K562 (cell line): Measurements from ENCODE around the gene KLHDC10. TPM values are rescaled to one million over a fixed set of nuclear protein-coding genes. Genes with fewer than 3 reads are reported as not detected.

Source experiments
- ATAC-seq: fragments of 200-7000 bp; cut with Tn5 transposase; 3 replicates; pipeline ENCODE4 v1.9.1; 2020; ENCODE audit warnings: moderate library complexity
- BruUV-seq: library from RNA; stranded (reverse); fragments of 400-500 nt; replicated peaks from 2 replicates; lab custom pipeline; 2021; lab: Mats Ljungman, UMichigan
- CTCF ChIA-PET: fragments of 300-600 bp; formaldehyde crosslinking; extraction: SDS; loops from one replicate; lab custom pipeline; 2021; ENCODE audit warnings: low intra/inter-chr PET ratio; lab: Yijun Ruan, JAX
- POLR2A ChIA-PET: fragments of 300-600, 350-650 bp; sonication (Branson Sonifier 250); formaldehyde crosslinking; extraction: SDS; loops from one replicate; lab custom pipeline; 2021; ENCODE audit warnings: antibody characterized with exemption, inconsistent platforms; lab: Yijun Ruan, JAX
- DNase-seq, 4 experiments: peaks; one replicate each; pipeline versions ENCODE4 v3.0.0 to v3.0.0-alpha.2; 2011 to 2018; ENCODE audit warnings: low spot score in 3 of 4, mixed read lengths in 3 of 4; ENCODE audit errors: extremely low read depth in 1 of 4
- FAIRE-seq: peaks from 2 replicates; lab custom pipeline; 2011; peaks lifted over from hg19 to GRCh38; lab: Jason Lieb, UNC
- H2AFZ ChIP-seq: 2 replicates; pipeline ENCODE4 v1.6.0; 2011; ENCODE audit warnings: low read depth, low read length, control low read depth, inconsistent platforms
- H3K27ac ChIP-seq: fragments of 200-600 bp; 3 replicates; pipeline ENCODE4 v1.8.0; 2011; ENCODE audit warnings: low read depth, mild to moderate bottlenecking, control low read depth, inconsistent platforms, low read length, moderate library complexity, mixed read lengths; ENCODE audit errors: extremely low read depth
- H3K27me3 ChIP-seq, 2 experiments: fragments of 300-600 bp in 1 of 2; 2 replicates in 1 of 2; 3 replicates in 1 of 2; pipeline versions ENCODE4 v1.6.0 to v1.8.0; 2011; ENCODE audit warnings: inconsistent platforms in 2 of 2, low read length in 2 of 2, mild to moderate bottlenecking in 1 of 2, mixed read lengths in 1 of 2, moderate library complexity in 1 of 2; ENCODE audit not compliant: control insufficient read depth in 2 of 2, insufficient read depth in 2 of 2
- H3K36me3 ChIP-seq: fragments of 300-600 bp; 3 replicates; pipeline ENCODE4 v1.8.0; 2011; ENCODE audit warnings: mild to moderate bottlenecking, low read length, inconsistent platforms; ENCODE audit not compliant: control insufficient read depth, insufficient read depth
- H3K4me1 ChIP-seq, 2 experiments: fragments of 200-600 bp in 1 of 2; replicated peaks in 1 of 2; 2 replicates in 1 of 2; 3 replicates in 1 of 2; pipeline versions ENCODE4 v1.5.1 to v1.8.0; 2011; ENCODE audit warnings: inconsistent platforms in 2 of 2, low read length in 2 of 2, mild to moderate bottlenecking in 1 of 2, mixed read lengths in 1 of 2, moderate library complexity in 1 of 2; ENCODE audit not compliant: control insufficient read depth in 2 of 2, insufficient read depth in 2 of 2
- H3K4me2 ChIP-seq: 2 replicates; pipeline ENCODE4 v1.6.1; 2011; ENCODE audit warnings: low read length, control low read depth, inconsistent platforms, mixed read lengths; ENCODE audit not compliant: insufficient read depth
- H3K4me3 ChIP-seq: fragments of 200-600 bp; sonication (generic), shearing (Covaris generic); 2 replicates; pipeline ENCODE4 v1.5.1; 2016; ENCODE audit warnings: control low read depth, inconsistent platforms
- H3K79me2 ChIP-seq: fragments of 200-600 bp; 3 replicates; pipeline ENCODE4 v1.8.0; 2011; ENCODE audit warnings: low read length, inconsistent platforms; ENCODE audit not compliant: control insufficient read depth, insufficient read depth
- H3K9ac ChIP-seq, 2 experiments: 2 replicates each; pipeline versions ENCODE4 v1.6.0 to v1.6.1; 2011; ENCODE audit warnings: low read depth in 2 of 2, low read length in 2 of 2, control low read depth in 1 of 2, inconsistent platforms in 1 of 2, mild to moderate bottlenecking in 1 of 2, mixed read lengths in 1 of 2; ENCODE audit not compliant: insufficient read depth in 1 of 2
- H3K9me1 ChIP-seq: one replicate; pipeline ENCODE4 v1.6.0; 2011; ENCODE audit warnings: inconsistent platforms, mild to moderate bottlenecking, low read length, moderate library complexity; ENCODE audit not compliant: control insufficient read depth, insufficient read depth
- H3K9me3 ChIP-seq: replicated peaks from 2 replicates; pipeline ENCODE4 v1.5.1; 2011; ENCODE audit warnings: low read depth, low read length, inconsistent platforms; ENCODE audit not compliant: control insufficient read depth, insufficient read depth
- H4K20me1 ChIP-seq: replicated peaks from 2 replicates; pipeline ENCODE4 v1.6.1; 2011; ENCODE audit warnings: low read length, inconsistent platforms, mixed read lengths; ENCODE audit not compliant: control insufficient read depth, insufficient read depth
- CREB1 ChIP-seq, 2 experiments: sonication (generic) in 1 of 2; formaldehyde crosslinking in 1 of 2; IDR thresholded peaks; 2 replicates each; pipeline versions ENCODE4 v1.6.1 to v1.8.0; 2012 to 2022; ENCODE audit warnings: inconsistent platforms in 1 of 2, mild to moderate bottlenecking in 1 of 2, missing genetic modification reagents in 1 of 2, moderate library complexity in 1 of 2
- GABPB1 ChIP-seq: sonication (generic); formaldehyde crosslinking; IDR thresholded peaks from 2 replicates; pipeline ENCODE4 v1.8.0; 2022; ENCODE audit warnings: mild to moderate bottlenecking, missing genetic modification reagents
- HNRNPK ChIP-seq: fragments of 200-400 bp; formaldehyde crosslinking; IDR thresholded peaks from one replicate; pipeline ENCODE4 v1.6.1; 2018; ENCODE audit warnings: mild to moderate bottlenecking, low read depth, low read length; ENCODE audit not compliant: poor library complexity, severe bottlenecking
- MAZ ChIP-seq, 2 experiments: fragments of 450-650 bp in 1 of 2; sonication (generic) in 1 of 2; formaldehyde crosslinking; IDR thresholded peaks in 1 of 2; conservative IDR thresholded peaks in 1 of 2; 2 replicates each; pipeline versions ENCODE4 v1.4.0 to v1.5.0; 2020; ENCODE audit warnings: mild to moderate bottlenecking in 1 of 2, missing genetic modification reagents in 1 of 2
- RBM34 ChIP-seq: fragments of 200-400 bp; formaldehyde crosslinking; IDR thresholded peaks from 2 replicates; pipeline ENCODE4 v1.6.1; 2018; ENCODE audit warnings: low read length, borderline replicate concordance; ENCODE audit not compliant: insufficient read depth
- STAG1 ChIP-seq: sonication (generic); formaldehyde crosslinking; IDR thresholded peaks from 2 replicates; pipeline ENCODE4 v1.5.0; 2020; ENCODE audit warnings: missing genetic modification reagents, borderline replicate concordance
- ZBTB1 ChIP-seq: sonication (generic); formaldehyde crosslinking; IDR thresholded peaks from 2 replicates; pipeline ENCODE4 v1.8.1; 2023; ENCODE audit warnings: missing genetic modification reagents, low read depth, mild to moderate bottlenecking, borderline replicate concordance
- ZNF12 ChIP-seq: sonication (generic); formaldehyde crosslinking; IDR thresholded peaks from 2 replicates; pipeline ENCODE4 v1.4.0; 2020; ENCODE audit warnings: mild to moderate bottlenecking, missing genetic modification reagents
- ZNF174 ChIP-seq: fragments of 250-450 bp; sonication (Bioruptor Pico); IDR thresholded peaks from 2 replicates; pipeline ENCODE4 v1.4.0; 2020; ENCODE audit warnings: mild to moderate bottlenecking
- WGBS: fragments of 100-300 bp; shearing (Covaris generic); methylation state at CpG from one replicate; pipeline ENCODE4 v1.1.6; 2016; ENCODE audit warnings: low coverage, mixed read lengths; ENCODE audit not compliant: insufficient coverage; ENCODE audit errors: missing lambda C conversion rate; 5-methylcytosine and 5-hydroxymethylcytosine counted together
- in situ Hi-C: fragments of 300-500 bp; cut with MboI; formaldehyde crosslinking; loops from 4 replicates; pipeline ENCODE4 v1.15.0; 2018; ENCODE audit warnings: inconsistent platforms, mixed read lengths
- intact Hi-C: fragments of 100-400 bp; cut with micrococcal nuclease; formaldehyde crosslinking; loops from 2 replicates; pipeline ENCODE4 v1.14.2; 2022
- polyA plus RNA-seq, 8 experiments: library from polyadenylated mRNA; depleted of rRNA in 4 of 8; stranded (reverse) in 5 of 8; unstranded in 3 of 8; fragments of >200 nt; fragmentation: Nextera tagmentation in 2 of 8; fragmentation: Illumina TruSeq in 1 of 8; extraction: Ambion mirVana in 2 of 8; extraction: Trizol in 1 of 8; gene quantifications; 2 replicates each; pipeline versions ENCODE4 v1.2.1 to v1.2.3, GENCODE V29; 2011 to 2014; ENCODE audit warnings: inconsistent platforms in 1 of 8, missing spikeins in 1 of 8
- total RNA-seq, 7 experiments: library from RNA; depleted of rRNA in 6 of 7; stranded (reverse); fragments of >200 nt in 6 of 7; fragmentation: Illumina TruSeq in 2 of 7; extraction: Trizol in 2 of 7; gene quantifications; 2 replicates each; pipeline versions ENCODE4 v1.2.1 to v1.2.3, GENCODE V29; 2011 to 2021; ENCODE audit warnings: low replicate concordance in 1 of 7
- TF ChIP-seq, protein P1 (sequence below): fragments of 250-450 bp; sonication (Bioruptor Pico); IDR thresholded peaks from 2 replicates; pipeline ENCODE4 v1.5.0; 2020; ENCODE audit warnings: mild to moderate bottlenecking
- TF ChIP-seq, protein P2 (sequence below), 2 experiments: fragments of 200-800 bp in 1 of 2; sonication (Bioruptor generic) in 1 of 2; sonication (generic) in 1 of 2; formaldehyde crosslinking in 1 of 2; IDR thresholded peaks in 1 of 2; conservative IDR thresholded peaks in 1 of 2; 2 replicates each; pipeline versions ENCODE4 v1.5.0 to v1.6.1; 2016 to 2020; ENCODE audit warnings: missing compliant biosample characterization in 1 of 2, missing genetic modification characterization in 1 of 2, missing genetic modification reagents in 1 of 2

The KLHDC10 gene
- total and polyA plus RNA-seq, 9 of the 15 experiments (the other 6 are each of a cell fraction or from before 2014, with no cell fraction given) = 9.8 to 80.5 (median 31.4) TPM

DNA sequence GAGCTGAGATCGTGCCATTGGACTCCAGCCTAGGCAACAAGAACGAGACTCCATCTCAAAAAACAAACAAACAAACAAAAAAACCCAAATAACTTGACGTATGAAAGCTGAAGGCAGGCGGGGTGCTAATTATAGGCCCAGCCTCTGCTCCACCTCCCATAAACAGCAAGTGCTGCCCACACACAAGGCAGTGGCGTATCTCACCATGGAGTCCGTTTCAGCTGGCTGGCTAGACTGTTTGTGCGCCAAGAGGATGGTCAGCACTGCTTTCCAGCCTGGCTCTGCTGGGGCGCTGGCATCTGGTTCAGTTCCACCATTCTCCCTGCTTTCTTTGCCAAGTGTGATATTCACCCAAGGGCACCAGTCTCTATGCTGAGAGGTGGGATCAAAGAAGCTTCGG is 48.2 kb upstream of the KLHDC10 start:
- DNase-seq (no peak), ATAC-seq (no peak), FAIRE-seq (no peak)
- Histone ChIP-seq H4K20me1 (no peaks in the 10 kb centered on the region), H3K9ac (no peak overlapping the region), H3K4me2 (no peak overlapping the region), H3K36me3 (peaks cover 87% of the 10 kb centered on the region), H3K27ac (no peak overlapping the region), H3K9me1 (no peaks in the 10 kb centered on the region), H3K4me1 (peaks cover 8 to 21% of the 10 kb centered on the region in 2 experiments), H2AFZ (no peak overlapping the region), H3K4me3 (no peak overlapping the region), H3K79me2 (no peaks in the 10 kb centered on the region; the same call in 2 of the 3 replicates), H3K9me3 (no peaks in the 10 kb centered on the region), H3K27me3 (no peaks in the 10 kb centered on the region)
- ChIA-PET POLR2A (interaction anchor here (0.6 kb wide), 1 partner anchor 234 kb away, joined by 3 read pairs; no protein-coding TSS in a partner anchor), CTCF (no interaction called here)
- intact Hi-C loops (no loop called here), in situ Hi-C loops (loop anchor here (25.0 kb wide), 1 partner anchor 660 kb away; no protein-coding TSS in a partner anchor)
- 93% methylated on average over 9 of the region's 9 CpGs for WGBS
- 0 out of 2 replicates have a peak, but pooled peaks have one; percentile 8 for TF ChIP-seq STAG1 (CRISPR knock-in tag)
- TF ChIP-seq RBM34 = no peak
- TF ChIP-seq GABPB1 (CRISPR knock-in tag) = no peak
- BruUV-seq = no TSS peak

DNA sequence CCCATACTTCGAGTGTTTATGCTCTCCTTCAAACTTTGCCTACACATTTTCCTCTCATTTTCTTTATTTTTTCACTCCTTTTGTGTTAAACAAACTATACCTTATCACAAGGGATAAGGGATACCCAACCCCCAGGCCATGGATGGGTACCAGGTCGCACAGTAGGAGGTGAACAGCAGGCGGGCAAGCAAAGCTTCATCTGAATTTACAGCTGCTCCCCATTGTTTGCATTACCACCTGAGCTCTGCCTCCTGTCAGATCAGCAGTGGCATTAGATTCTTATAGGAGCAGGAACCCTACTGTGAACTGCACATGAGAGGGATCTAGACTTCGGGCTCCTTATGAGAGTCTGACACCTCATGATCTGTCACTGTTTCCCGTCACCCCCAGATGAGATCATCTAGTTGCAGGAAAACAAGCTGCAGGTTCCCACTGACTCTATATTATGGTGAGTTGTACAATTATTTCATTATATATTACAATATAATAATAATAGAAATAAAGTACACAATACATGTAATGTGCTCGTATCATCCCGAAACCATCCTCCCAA is 47.6 kb upstream of the KLHDC10 start:
- Histone ChIP-seq H3K27ac (no peak overlapping the region), H3K36me3 (peaks cover 89% of the 10 kb centered on the region), H3K4me1 (peaks cover 8 to 21% of the 10 kb centered on the region in 2 experiments), H3K9me1 (no peaks in the 10 kb centered on the region), H3K9me3 (no peaks in the 10 kb centered on the region), H3K4me2 (no peak overlapping the region), H3K4me3 (no peak overlapping the region), H3K9ac (no peak overlapping the region), H2AFZ (no peak overlapping the region), H3K79me2 (no peaks in the 10 kb centered on the region; the same call in 2 of the 3 replicates), H4K20me1 (no peaks in the 10 kb centered on the region), H3K27me3 (no peaks in the 10 kb centered on the region)
- ChIA-PET CTCF (no interaction called here), POLR2A (no interaction called here)
- WGBS = 90% methylated on average over 7 of the region's 7 CpGs
- no peak for ATAC-seq
- DNase-seq = no peak
- in situ Hi-C loops (loop anchor here (25.0 kb wide), 1 partner anchor 660 kb away; no protein-coding TSS in a partner anchor), intact Hi-C loops (no loop called here)
- BruUV-seq = no TSS peak
- no peak for FAIRE-seq
- TF ChIP-seq ZBTB1 (CRISPR knock-in tag) = no peak
- TF ChIP-seq ZNF174 (CRISPR knock-in tag) = no peak
- TF ChIP-seq, protein P1, sequence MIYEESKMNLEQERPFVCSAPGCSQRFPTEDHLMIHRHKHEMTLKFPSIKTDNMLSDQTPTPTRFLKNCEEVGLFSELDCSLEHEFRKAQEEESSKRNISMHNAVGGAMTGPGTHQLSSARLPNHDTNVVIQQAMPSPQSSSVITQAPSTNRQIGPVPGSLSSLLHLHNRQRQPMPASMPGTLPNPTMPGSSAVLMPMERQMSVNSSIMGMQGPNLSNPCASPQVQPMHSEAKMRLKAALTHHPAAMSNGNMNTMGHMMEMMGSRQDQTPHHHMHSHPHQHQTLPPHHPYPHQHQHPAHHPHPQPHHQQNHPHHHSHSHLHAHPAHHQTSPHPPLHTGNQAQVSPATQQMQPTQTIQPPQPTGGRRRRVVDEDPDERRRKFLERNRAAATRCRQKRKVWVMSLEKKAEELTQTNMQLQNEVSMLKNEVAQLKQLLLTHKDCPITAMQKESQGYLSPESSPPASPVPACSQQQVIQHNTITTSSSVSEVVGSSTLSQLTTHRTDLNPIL (CRISPR knock-in tag) = no peak
- no peak for TF ChIP-seq HNRNPK
- TF ChIP-seq, protein P2, sequence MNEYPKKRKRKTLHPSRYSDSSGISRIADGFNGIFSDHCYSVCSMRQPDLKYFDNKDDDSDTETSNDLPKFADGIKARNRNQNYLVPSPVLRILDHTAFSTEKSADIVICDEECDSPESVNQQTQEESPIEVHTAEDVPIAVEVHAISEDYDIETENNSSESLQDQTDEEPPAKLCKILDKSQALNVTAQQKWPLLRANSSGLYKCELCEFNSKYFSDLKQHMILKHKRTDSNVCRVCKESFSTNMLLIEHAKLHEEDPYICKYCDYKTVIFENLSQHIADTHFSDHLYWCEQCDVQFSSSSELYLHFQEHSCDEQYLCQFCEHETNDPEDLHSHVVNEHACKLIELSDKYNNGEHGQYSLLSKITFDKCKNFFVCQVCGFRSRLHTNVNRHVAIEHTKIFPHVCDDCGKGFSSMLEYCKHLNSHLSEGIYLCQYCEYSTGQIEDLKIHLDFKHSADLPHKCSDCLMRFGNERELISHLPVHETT (CRISPR knock-in tag; conservative IDR thresholded peaks at IDR 0.05 in 1 of 2, IDR thresholded peaks at IDR 0.05 in 1 of 2) = no peak
- TF ChIP-seq MAZ (CRISPR knock-in tag; conservative IDR thresholded peaks at IDR 0.05 in 1 of 2, IDR thresholded peaks at IDR 0.05 in 1 of 2) = no peak
- no peak for TF ChIP-seq ZNF12 (CRISPR knock-in tag)
- TF ChIP-seq CREB1 (IDR thresholded peaks at IDR 0.05) = no peak
- TF ChIP-seq CREB1 (CRISPR knock-in tag; IDR thresholded peaks at IDR 0.05) = no peak
